GM12878 (cell line): Measurements from ENCODE around the gene PDE8B.

ENCODE experiments used
- ASH2L ChIP-seq: fragments of 300-600, 200-600 bp; sonication (generic); IDR thresholded peaks from 2 replicates; pipeline ENCODE4 v1.6.1; 2017; ENCODE audit warnings: low read depth, mild to moderate bottlenecking, borderline replicate concordance
- BHLHE40 ChIP-seq, 2 experiments: fragments of 450-650 bp in 1 of 2; IDR thresholded peaks; 2 replicates each; pipeline ENCODE4 v1.6.1; 2011 to 2017; ENCODE audit warnings: low read depth in 2 of 2, borderline replicate concordance in 1 of 2, improper control_type of control experiment in 1 of 2, low read length in 1 of 2, mild to moderate bottlenecking in 1 of 2
- CHD1 ChIP-seq: IDR thresholded peaks from 2 replicates; pipeline ENCODE4 v1.6.1; 2012; ENCODE audit warnings: low read depth, low read length, improper control_type of control experiment
- E2F4 ChIP-seq: IDR thresholded peaks from 2 replicates; pipeline ENCODE4 v1.6.1; 2012; ENCODE audit warnings: low read depth, low read length, improper control_type of control experiment
- EZH2 ChIP-seq: IDR thresholded peaks from 2 replicates; pipeline ENCODE4 v1.6.1; 2012; ENCODE audit warnings: low read depth, mild to moderate bottlenecking, control low read depth, inconsistent platforms, low read length, borderline replicate concordance; ENCODE audit not compliant: control insufficient read depth
- FOXM1 ChIP-seq: IDR thresholded peaks from 2 replicates; pipeline ENCODE4 v1.6.1; 2012; ENCODE audit warnings: low read depth, mild to moderate bottlenecking, inconsistent platforms, low read length, moderate library complexity
- SIX5 ChIP-seq: IDR thresholded peaks from 2 replicates; pipeline ENCODE4 v1.6.1; 2011; ENCODE audit warnings: mild to moderate bottlenecking, low read depth, low read length, moderate library complexity; ENCODE audit not compliant: severe bottlenecking
- TF ChIP-seq, protein P1 (sequence below), 3 experiments: IDR thresholded peaks in 2 of 3; conservative IDR thresholded peaks in 1 of 3; 2 replicates each; pipeline ENCODE4 v1.5.1; 2011; ENCODE audit warnings: low read depth in 3 of 3, low read length in 3 of 3, mild to moderate bottlenecking in 3 of 3, control low read depth in 2 of 3, moderate library complexity in 2 of 3, inconsistent platforms in 1 of 3, mixed read lengths in 1 of 3; ENCODE audit not compliant: control insufficient read depth in 2 of 3, insufficient read depth in 1 of 3; ENCODE audit errors: extremely low read depth in 1 of 3

DNA sequence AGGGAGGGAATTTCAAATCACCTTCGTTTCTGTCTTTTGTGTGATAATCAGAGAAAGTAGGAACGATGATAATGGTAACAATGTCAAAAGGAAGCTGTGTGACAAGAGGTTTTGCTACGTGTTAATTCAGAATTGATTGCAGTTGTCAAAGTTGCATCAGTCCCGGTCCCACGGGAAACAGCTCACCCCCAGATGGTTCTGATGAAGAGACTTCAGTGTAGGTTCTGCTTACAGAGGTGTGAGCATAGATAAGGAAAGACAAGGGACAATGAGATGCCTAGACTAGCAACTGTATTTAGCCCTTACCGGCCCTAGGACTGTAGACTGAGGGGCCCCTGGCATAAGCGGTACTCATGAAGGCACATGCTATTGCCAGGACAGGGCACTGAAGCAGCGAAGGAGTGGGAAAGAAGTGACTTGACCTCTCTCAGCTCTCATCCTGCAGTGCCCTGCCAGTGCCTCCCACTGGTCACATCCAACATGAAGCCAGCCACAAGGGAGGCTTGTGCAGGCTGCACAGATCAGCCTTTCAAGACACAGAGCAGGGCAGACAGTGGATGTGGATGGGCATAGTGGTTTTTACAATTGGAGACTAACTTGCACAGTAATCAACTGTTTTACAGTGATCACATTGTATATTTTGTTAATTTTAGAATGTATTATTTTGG lies 21.1 kb downstream of the PDE8B start:
- no peak for TF ChIP-seq SIX5
- no peak for TF ChIP-seq CHD1
- TF ChIP-seq FOXM1 = no peak
- no peak for TF ChIP-seq ASH2L
- TF ChIP-seq, protein P1, sequence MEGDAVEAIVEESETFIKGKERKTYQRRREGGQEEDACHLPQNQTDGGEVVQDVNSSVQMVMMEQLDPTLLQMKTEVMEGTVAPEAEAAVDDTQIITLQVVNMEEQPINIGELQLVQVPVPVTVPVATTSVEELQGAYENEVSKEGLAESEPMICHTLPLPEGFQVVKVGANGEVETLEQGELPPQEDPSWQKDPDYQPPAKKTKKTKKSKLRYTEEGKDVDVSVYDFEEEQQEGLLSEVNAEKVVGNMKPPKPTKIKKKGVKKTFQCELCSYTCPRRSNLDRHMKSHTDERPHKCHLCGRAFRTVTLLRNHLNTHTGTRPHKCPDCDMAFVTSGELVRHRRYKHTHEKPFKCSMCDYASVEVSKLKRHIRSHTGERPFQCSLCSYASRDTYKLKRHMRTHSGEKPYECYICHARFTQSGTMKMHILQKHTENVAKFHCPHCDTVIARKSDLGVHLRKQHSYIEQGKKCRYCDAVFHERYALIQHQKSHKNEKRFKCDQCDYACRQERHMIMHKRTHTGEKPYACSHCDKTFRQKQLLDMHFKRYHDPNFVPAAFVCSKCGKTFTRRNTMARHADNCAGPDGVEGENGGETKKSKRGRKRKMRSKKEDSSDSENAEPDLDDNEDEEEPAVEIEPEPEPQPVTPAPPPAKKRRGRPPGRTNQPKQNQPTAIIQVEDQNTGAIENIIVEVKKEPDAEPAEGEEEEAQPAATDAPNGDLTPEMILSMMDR (IDR thresholded peaks at IDR 0.05 in 2 of 3, conservative IDR thresholded peaks at IDR 0.05 in 1 of 3; ENCODE audit: control insufficient read depth in 2 of 3, extremely low read depth in 1 of 3, insufficient read depth in 1 of 3, low read depth in 3 of 3, low read length in 3 of 3) = no peak
- no peak for TF ChIP-seq E2F4
- no peak for TF ChIP-seq EZH2
- no peak for TF ChIP-seq BHLHE40 (IDR thresholded peaks at IDR 0.05; ENCODE audit: borderline replicate concordance in 1 of 2, low read depth in 2 of 2, low read length in 1 of 2)
